Lower lobe of right lung (tissue), 2 donors: ENCODE data around the gene FAM43A. TPM values are rescaled to one million over a fixed set of nuclear protein-coding genes. Genes with fewer than 3 reads are reported as not detected.

Source experiments
- ATAC-seq, 2 donors: fragments of 200-7000 bp; cut with Tn5 transposase; one replicate each; pipeline ENCODE4 v1.9.1; 2020 to 2022; ENCODE audit warnings: mild to moderate bottlenecking in 2 of 2, moderate library complexity in 2 of 2
- DNase-seq: peaks from one replicate; pipeline ENCODE4 v3.0.0-alpha.2; 2020
- H3K27ac ChIP-seq: fragments of 200-600 bp; one replicate; pipeline ENCODE4 v1.8.0; 2022
- H3K27me3 ChIP-seq: fragments of 200-600 bp; one replicate; pipeline ENCODE4 v1.8.0; 2022; ENCODE audit warnings: low read depth
- H3K36me3 ChIP-seq: fragments of 200-600 bp; one replicate; pipeline ENCODE4 v1.8.0; 2022; ENCODE audit warnings: mild to moderate bottlenecking
- H3K4me1 ChIP-seq: fragments of 200-600 bp; one replicate; pipeline ENCODE4 v1.8.0; 2022
- H3K4me3 ChIP-seq: fragments of 200-600 bp; one replicate; pipeline ENCODE4 v1.8.0; 2022; ENCODE audit warnings: mild to moderate bottlenecking
- H3K9me3 ChIP-seq: fragments of 200-600 bp; one replicate; pipeline ENCODE4 v1.8.0; 2022
- intact Hi-C: fragments of 100-400 bp; cut with DNase I; formaldehyde crosslinking; loops from one replicate; pipeline ENCODE4 v1.11.0; 2022
- total RNA-seq: library from RNA; stranded (reverse); fragmentation: NEBNext Ultra II Directional; extraction: Animal tissue kit (Norgen Biotek cat#: 25700); gene quantifications from one replicate; pipeline ENCODE4 v1.2.1, GENCODE V29; 2021
- TF ChIP-seq, protein P1 (sequence below): fragments of 200-600 bp; IDR thresholded peaks from one replicate; pipeline ENCODE4 v1.8.0; 2022; ENCODE audit warnings: antibody characterized with exemption, mild to moderate bottlenecking
- donor health status: DM: no; HTN: yes; CAD: no; lungs with severe emphysema.

FAM43A gene
- total RNA-seq, 1 donor from 2014 or later, result 12.9 TPM

DNA sequence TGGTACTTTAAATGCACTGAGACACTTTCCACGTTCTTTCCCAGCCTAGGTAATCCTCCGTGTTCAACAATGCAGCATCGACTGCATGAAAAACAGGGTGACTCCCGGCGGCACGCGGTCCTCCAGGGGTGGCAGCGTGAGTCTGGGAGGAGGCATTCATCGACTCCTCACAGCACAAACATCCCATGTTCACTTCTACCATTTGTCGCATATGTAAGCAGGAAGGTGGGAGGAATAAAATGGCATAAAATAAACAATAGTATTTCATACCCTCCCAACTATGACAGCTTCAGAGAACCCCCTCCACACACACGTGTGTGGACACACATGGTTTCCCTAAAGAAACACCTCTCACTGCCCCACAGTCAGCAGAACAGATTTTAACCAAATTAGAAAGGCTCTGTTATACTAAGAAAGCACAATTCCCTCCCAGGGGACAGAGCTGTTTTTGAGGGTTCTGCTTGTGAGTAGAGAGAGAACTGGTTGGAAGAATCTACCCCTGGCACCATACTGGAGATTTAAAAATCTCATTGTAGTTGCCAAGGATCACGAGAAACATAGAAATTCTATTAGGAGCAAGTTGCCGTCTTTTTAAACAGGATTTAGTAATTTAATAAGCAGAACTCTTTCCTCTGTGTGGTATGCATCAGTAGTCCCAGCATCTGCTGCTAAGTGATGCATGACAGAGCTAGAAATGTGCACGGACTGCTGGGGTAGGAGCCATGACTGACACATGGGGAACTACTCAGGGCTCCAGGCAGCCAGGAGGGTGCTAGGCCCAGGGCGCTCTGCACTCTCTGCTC, 6.0 kb downstream of the FAM43A start:
- intact Hi-C loops, result no loop called here
- DNase-seq, result no peak
- peaks cover 4% of the 10 kb centered on the region for H3K27me3 ChIP-seq

DNA sequence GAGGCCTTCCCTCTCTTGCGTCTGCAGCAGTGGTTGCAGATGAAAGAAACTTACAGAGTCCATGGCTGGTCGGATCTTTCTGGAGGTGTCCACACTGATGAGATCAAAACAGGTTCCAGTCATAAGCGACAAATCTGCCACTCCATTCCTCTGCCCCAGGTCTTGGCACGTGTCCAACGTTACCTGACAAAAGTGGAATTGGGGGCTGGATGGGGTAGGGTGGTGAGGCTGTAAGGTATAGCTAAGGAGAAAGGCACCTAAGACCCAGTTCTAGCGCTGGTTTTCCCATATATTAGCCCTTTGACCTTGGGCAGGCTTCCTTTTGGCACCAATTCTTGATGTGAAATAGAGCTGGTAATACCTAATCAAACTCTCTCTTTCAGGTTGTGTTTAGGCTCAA, 11.0 kb downstream of the FAM43A start:
- ATAC-seq (no peak), DNase-seq (no peak)
- intact Hi-C loops, result no loop called here
- Histone ChIP-seq H3K4me3 (no peak overlapping the region), H3K9me3 (peaks cover 6% of the 10 kb centered on the region), H3K4me1 (peaks cover under 1% of the 10 kb centered on the region), H3K27me3 (no peaks in the 10 kb centered on the region), H3K36me3 (no peaks in the 10 kb centered on the region), H3K27ac (no peak overlapping the region)
- TF ChIP-seq, protein P1, sequence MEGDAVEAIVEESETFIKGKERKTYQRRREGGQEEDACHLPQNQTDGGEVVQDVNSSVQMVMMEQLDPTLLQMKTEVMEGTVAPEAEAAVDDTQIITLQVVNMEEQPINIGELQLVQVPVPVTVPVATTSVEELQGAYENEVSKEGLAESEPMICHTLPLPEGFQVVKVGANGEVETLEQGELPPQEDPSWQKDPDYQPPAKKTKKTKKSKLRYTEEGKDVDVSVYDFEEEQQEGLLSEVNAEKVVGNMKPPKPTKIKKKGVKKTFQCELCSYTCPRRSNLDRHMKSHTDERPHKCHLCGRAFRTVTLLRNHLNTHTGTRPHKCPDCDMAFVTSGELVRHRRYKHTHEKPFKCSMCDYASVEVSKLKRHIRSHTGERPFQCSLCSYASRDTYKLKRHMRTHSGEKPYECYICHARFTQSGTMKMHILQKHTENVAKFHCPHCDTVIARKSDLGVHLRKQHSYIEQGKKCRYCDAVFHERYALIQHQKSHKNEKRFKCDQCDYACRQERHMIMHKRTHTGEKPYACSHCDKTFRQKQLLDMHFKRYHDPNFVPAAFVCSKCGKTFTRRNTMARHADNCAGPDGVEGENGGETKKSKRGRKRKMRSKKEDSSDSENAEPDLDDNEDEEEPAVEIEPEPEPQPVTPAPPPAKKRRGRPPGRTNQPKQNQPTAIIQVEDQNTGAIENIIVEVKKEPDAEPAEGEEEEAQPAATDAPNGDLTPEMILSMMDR, result no peak

More for the DNA sequence above, 6.0 kb downstream of the FAM43A start:
- Histone ChIP-seq H3K4me3 (no peak overlapping the region), H3K4me1 (peaks cover 43% of the 10 kb centered on the region), H3K9me3 (no peaks in the 10 kb centered on the region), H3K36me3 (no peaks in the 10 kb centered on the region), H3K27ac (peak overlapping the region; percentile 18)
- ATAC-seq, result no peak
- TF ChIP-seq, protein P1, result no peak

DNA sequence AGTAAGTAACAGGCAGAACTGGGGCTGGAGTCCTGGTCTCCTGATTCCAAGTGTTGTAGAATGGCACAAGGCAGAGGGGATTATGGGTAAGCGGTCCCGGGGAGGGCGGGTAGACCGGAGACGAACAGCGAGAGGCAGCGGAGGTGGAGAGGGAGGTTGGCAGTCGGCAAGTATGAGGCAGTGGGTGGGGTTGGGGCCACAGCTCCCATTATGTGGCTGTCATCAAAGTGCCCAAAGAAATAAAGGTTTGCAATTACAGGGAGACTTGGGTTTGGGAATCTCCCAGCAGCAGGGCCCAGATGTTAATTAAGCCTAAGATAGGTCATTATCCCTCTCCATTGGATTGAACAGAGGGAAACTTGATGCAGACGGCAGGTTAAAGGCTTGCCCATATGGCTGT, 16.9 kb downstream of the FAM43A start:
- ATAC-seq (no peak), DNase-seq (no peak)
- H3K27ac ChIP-seq, result no peak overlapping the region
- TF ChIP-seq, protein P1, result no peak
- peaks cover 6% of the 10 kb centered on the region for H3K9me3 ChIP-seq
- H3K36me3 ChIP-seq, result no peaks in the 10 kb centered on the region
- no peak overlapping the region for H3K4me3 ChIP-seq
- no peaks in the 10 kb centered on the region for H3K4me1 ChIP-seq
- intact Hi-C loops, result no loop called here
- no peaks in the 10 kb centered on the region for H3K27me3 ChIP-seq

DNA sequence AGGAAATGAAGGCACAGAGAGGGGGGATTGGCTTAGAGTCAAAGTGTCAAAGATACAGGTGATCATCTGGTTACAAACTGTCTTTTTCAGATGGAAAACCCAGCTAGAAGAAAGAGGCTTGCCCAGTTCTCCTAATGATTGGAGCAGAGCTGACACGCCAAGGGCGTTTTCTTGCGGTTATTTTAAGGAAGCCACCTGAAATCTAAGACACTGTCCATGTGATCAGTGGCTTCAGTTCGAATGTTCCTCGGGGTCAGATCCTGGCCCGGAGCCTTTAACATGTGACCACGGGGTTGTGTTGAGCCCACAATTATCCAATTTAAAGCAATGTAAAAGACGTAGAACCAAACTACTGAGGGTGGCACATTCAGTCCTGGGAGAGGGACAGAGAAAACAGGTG, 19.5 kb downstream of the FAM43A start:
- ATAC-seq, result no peak
- Histone ChIP-seq H3K36me3 (no peaks in the 10 kb centered on the region), H3K27ac (no peak overlapping the region), H3K4me1 (no peaks in the 10 kb centered on the region), H3K27me3 (no peaks in the 10 kb centered on the region), H3K4me3 (no peak overlapping the region), H3K9me3 (no peaks in the 10 kb centered on the region)
- intact Hi-C loops, result no loop called here
- DNase-seq, result no peak
- TF ChIP-seq, protein P1, result no peak

DNA sequence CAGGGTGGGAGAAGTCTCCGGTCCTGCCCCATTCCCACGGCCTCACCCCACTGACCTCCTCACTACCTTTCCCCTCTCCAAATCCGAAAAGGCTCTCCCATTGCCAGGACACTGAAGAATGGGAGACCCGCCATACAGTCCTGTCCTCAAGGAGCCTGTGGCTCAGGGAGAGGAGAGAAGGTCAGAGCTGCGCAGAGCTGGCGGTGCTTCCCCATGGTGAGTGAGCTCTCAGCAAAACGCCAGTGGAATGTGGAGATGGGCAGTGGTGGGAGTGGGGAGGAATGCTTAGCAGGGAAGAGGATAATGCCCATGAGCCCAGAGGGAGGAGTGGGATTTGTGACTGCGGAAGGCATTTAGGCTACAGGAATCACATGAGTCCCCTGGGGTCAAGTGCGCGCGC, 20.1 kb downstream of the FAM43A start:
- intact Hi-C loops, result no loop called here

More for the DNA sequence above, 20.1 kb downstream of the FAM43A start:
- Histone ChIP-seq H3K36me3 (no peaks in the 10 kb centered on the region), H3K4me3 (no peak overlapping the region), H3K4me1 (no peaks in the 10 kb centered on the region), H3K9me3 (no peaks in the 10 kb centered on the region), H3K27me3 (no peaks in the 10 kb centered on the region), H3K27ac (no peak overlapping the region)
- no peak for ATAC-seq
- DNase-seq, result no peak
- TF ChIP-seq, protein P1, result no peak
